Uterus (tissue), 4 donors: ENCODE data around the gene USP46. TPM values are rescaled to one million over a fixed set of nuclear protein-coding genes. Genes with fewer than 3 reads are reported as not detected.

Experiments
- DNase-seq, 2 donors: peaks; one replicate each; pipeline ENCODE4 v3.0.0-alpha.2; 2019 to 2020
- H3K27ac ChIP-seq, 2 donors: fragments of 200-600 bp; sonication (generic); 1 replicate in 1 of 2; 2 replicates in 1 of 2; pipeline ENCODE4 v1.5.1; 2016 to 2018
- H3K27me3 ChIP-seq, 2 donors: fragments of 200-600 bp; sonication (generic); one replicate each; pipeline ENCODE4 v1.5.1; 2018 to 2019; ENCODE audit warnings: control low read depth in 1 of 2
- H3K36me3 ChIP-seq, 2 donors: fragments of 200-600 bp; sonication (generic); one replicate each; pipeline ENCODE4 v1.5.1; 2019; ENCODE audit warnings: control low read depth in 1 of 2
- H3K4me1 ChIP-seq, 2 donors: fragments of 200-600 bp; sonication (generic); one replicate each; pipeline ENCODE4 v1.5.1; 2018 to 2019; ENCODE audit warnings: control low read depth in 1 of 2
- H3K4me3 ChIP-seq, 2 donors: fragments of 200-600 bp; sonication (generic); 1 replicate in 1 of 2; 2 replicates in 1 of 2; pipeline ENCODE4 v1.5.1; 2018 to 2019; ENCODE audit warnings: mild to moderate bottlenecking in 1 of 2
- H3K9me3 ChIP-seq, 2 donors: fragments of 200-600 bp; sonication (generic); one replicate each; pipeline ENCODE4 v1.5.1; 2019; ENCODE audit warnings: control low read depth in 1 of 2
- POLR2A ChIP-seq, 2 donors: fragments of 450-650 bp; IDR thresholded peaks; one replicate each; pipeline ENCODE4 v1.6.1; 2016; ENCODE audit warnings: antibody characterized with exemption in 2 of 2, mild to moderate bottlenecking in 1 of 2, moderate library complexity in 1 of 2
- intact Hi-C: fragments of 100-400 bp; cut with DNase I; formaldehyde crosslinking; loops from one replicate; pipeline ENCODE4 v1.15.1; 2023; ENCODE audit warnings: low total_unique reads
- total RNA-seq, 4 donors: library from RNA; depleted of rRNA in 3 of 4; stranded (reverse); fragments of >200 nt in 3 of 4; gene quantifications; one replicate each; pipeline versions ENCODE4 v1.1.0 to v1.2.4, GENCODE V29; 2014 to 2023
- TF ChIP-seq, protein P1 (sequence below), 4 experiments: fragments of 200-600 bp in 2 of 4; fragments of 450-650 bp in 2 of 4; sonication (generic) in 2 of 4; IDR thresholded peaks; one replicate each; pipeline ENCODE4 v1.5.1; 2016 to 2019; ENCODE audit warnings: antibody characterized with exemption in 4 of 4, mild to moderate bottlenecking in 2 of 4, moderate library complexity in 1 of 4
- donor health status: DM: yes; HTN: yes; CAD: no.

USP46 gene
- total RNA-seq, 4 donors from 2014 or later = 0.51 to 33.5 (median 16.5) TPM

- Histone ChIP-seq H3K4me1 (no peaks in the 10 kb centered on the region), H3K27ac (no peak overlapping the region), H3K27me3 (no peaks in the 10 kb centered on the region), H3K9me3 (no peaks in the 10 kb centered on the region), H3K4me3 (no peak overlapping the region), H3K36me3 (no peaks in the 10 kb centered on the region)
- DNase-seq = no peak
- no peak for TF ChIP-seq POLR2A (IDR thresholded peaks at IDR 0.05)
- TF ChIP-seq, protein P1, sequence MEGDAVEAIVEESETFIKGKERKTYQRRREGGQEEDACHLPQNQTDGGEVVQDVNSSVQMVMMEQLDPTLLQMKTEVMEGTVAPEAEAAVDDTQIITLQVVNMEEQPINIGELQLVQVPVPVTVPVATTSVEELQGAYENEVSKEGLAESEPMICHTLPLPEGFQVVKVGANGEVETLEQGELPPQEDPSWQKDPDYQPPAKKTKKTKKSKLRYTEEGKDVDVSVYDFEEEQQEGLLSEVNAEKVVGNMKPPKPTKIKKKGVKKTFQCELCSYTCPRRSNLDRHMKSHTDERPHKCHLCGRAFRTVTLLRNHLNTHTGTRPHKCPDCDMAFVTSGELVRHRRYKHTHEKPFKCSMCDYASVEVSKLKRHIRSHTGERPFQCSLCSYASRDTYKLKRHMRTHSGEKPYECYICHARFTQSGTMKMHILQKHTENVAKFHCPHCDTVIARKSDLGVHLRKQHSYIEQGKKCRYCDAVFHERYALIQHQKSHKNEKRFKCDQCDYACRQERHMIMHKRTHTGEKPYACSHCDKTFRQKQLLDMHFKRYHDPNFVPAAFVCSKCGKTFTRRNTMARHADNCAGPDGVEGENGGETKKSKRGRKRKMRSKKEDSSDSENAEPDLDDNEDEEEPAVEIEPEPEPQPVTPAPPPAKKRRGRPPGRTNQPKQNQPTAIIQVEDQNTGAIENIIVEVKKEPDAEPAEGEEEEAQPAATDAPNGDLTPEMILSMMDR (IDR thresholded peaks at IDR 0.05) = no peak
- intact Hi-C loops = no loop called here
Measured at GRCh38 chr4:52578951-52579350, 80.2 kb downstream of the USP46 start.

DNA sequence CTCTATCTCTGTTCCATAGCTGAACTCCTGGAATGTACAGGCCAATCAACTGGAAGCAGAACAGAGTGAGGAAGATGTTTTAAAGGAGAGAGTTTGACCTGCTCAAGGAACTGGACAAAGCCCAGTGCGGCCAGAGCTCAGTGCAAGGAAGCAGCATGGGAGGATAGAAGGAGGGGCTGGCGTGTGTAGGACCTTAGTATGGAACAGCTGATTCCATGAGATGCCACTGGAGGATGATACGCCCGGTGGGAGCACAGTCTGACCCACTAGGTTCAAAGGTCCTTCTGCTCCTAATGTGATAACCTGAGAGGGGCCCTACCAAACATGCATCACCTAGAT, 81.5 kb downstream of the USP46 start:
- DNase-seq = no peak
- H3K9me3 ChIP-seq = no peaks in the 10 kb centered on the region
- H3K27me3 ChIP-seq = no peaks in the 10 kb centered on the region
- H3K27ac ChIP-seq = no peak overlapping the region
- no peaks in the 10 kb centered on the region for H3K4me1 ChIP-seq
- H3K4me3 ChIP-seq = no peak overlapping the region
- no peak for TF ChIP-seq POLR2A (IDR thresholded peaks at IDR 0.05)
- TF ChIP-seq, protein P1 (IDR thresholded peaks at IDR 0.05) = no peak
- H3K36me3 ChIP-seq = no peaks in the 10 kb centered on the region
- intact Hi-C loops = no loop called here

DNA sequence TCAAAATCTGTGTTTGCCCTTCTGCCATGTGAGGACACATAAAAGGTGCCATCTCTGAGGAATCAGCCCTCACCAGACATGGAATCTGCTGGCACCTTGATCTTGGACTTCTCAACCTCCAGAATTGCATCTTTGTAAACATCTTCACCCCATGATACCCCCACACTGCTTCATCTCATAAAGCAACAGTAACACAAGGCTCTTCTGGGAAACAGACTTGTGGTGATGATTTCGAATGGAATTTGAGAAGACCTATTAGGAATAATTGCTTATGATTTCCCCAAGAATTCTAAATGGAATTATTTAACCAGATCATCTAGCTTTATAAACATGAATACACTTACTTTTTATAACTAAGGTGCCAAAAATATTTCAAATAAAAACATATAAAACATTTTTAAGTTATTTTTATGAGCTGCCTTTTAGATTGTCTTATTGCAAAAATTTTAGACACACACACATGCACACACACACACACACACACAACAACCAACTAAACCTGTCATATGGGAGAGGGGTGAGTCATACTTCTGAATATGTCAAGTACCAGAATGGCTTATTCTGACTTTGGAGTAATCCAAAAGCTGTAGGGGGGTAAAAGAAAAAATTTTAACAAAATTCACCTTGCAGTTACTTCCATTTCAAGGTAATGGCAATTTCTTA, 82.0 kb downstream of the USP46 start:
- H3K4me1 ChIP-seq = no peaks in the 10 kb centered on the region
- DNase-seq = no peak
- H3K27me3 ChIP-seq = no peaks in the 10 kb centered on the region
- intact Hi-C loops = no loop called here
- no peak overlapping the region for H3K27ac ChIP-seq
- no peaks in the 10 kb centered on the region for H3K36me3 ChIP-seq
- TF ChIP-seq POLR2A (IDR thresholded peaks at IDR 0.05) = no peak
- TF ChIP-seq, protein P1 (IDR thresholded peaks at IDR 0.05) = no peak
- H3K4me3 ChIP-seq = no peak overlapping the region
- H3K9me3 ChIP-seq = no peaks in the 10 kb centered on the region

DNA sequence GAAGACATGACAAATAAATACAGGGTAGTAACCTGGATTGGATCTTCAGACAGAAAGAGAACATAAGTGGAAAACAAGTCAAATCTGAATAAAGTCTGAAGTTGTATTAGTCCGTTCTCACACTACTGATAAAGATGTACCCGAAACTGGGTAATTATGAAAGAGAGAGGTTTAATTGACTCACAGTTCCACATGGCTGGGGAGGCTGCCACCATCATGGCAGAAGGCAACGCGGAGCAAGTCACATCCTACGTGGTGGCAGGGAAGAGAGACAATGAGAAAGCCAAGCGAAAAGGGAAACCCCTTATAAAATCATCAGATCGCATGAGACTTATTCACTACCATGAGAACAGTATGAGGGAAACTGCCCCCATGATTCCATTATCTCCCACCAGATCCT, 82.8 kb downstream of the USP46 start:
- no peaks in the 10 kb centered on the region for H3K27me3 ChIP-seq
- H3K4me1 ChIP-seq = no peaks in the 10 kb centered on the region
- H3K27ac ChIP-seq = no peak overlapping the region
- DNase-seq = no peak
- no peaks in the 10 kb centered on the region for H3K9me3 ChIP-seq
- TF ChIP-seq, protein P1 (IDR thresholded peaks at IDR 0.05) = no peak
- TF ChIP-seq POLR2A (IDR thresholded peaks at IDR 0.05) = no peak
- H3K36me3 ChIP-seq = no peaks in the 10 kb centered on the region
- intact Hi-C loops = no loop called here
- H3K4me3 ChIP-seq = no peak overlapping the region

- Histone ChIP-seq H3K9me3 (no peaks in the 10 kb centered on the region), H3K27me3 (no peaks in the 10 kb centered on the region), H3K4me1 (no peaks in the 10 kb centered on the region), H3K36me3 (no peaks in the 10 kb centered on the region), H3K27ac (no peak overlapping the region), H3K4me3 (no peak overlapping the region)
- intact Hi-C loops = no loop called here
- no peak for DNase-seq
- TF ChIP-seq POLR2A (IDR thresholded peaks at IDR 0.05) = no peak
- TF ChIP-seq, protein P1 (IDR thresholded peaks at IDR 0.05) = no peak
Measured at GRCh38 chr4:52575406-52575805, 83.7 kb downstream of the USP46 start.
